Measurements from ENCODE around the gene TIMMDC1.

GRCh38 chr3:119524931-119525662 is 26.8 kb downstream of the TIMMDC1 start:
- TF ChIP-seq RAD21 (IDR thresholded peaks at IDR 0.05; ENCODE audit: low read depth), result peak; percentile 45
- peak; percentile 31 to 42 (median 33); a peak in 4 of 6 replicates for TF ChIP-seq CTCF (IDR thresholded peaks at IDR 0.05 in 2 of 3, conservative IDR thresholded peaks at IDR 0.05 in 1 of 3; ENCODE audit: borderline replicate concordance in 1 of 3, insufficient read depth in 1 of 3, low read depth in 2 of 3, low read length in 2 of 3)
- no peak for TF ChIP-seq POLR2AphosphoS5 (IDR thresholded peaks at IDR 0.05; ENCODE audit: low read depth, low read length)
- TF ChIP-seq POLR2A (IDR thresholded peaks at IDR 0.05; ENCODE audit: borderline replicate concordance, extremely low read depth, insufficient read depth, insufficient read length), result no peak
- no peak for TF ChIP-seq SP1 (IDR thresholded peaks at IDR 0.05; ENCODE audit: low read depth)
- TF ChIP-seq CBX3 (IDR thresholded peaks at IDR 0.05; ENCODE audit: low read depth), result no peak
- TF ChIP-seq EZH2 (IDR thresholded peaks at IDR 0.05), result no peak
